ENCODE results near the gene CRLF3.

GRCh38 chr17:30824002-30824355 is 513 bp downstream of the CRLF3 start:
- no peak for TF ChIP-seq CTCF (IDR thresholded peaks at IDR 0.05)
- TF ChIP-seq EP300 (IDR thresholded peaks at IDR 0.05), result no peak
